IMR-90 (cell line): Measurements from ENCODE around the gene RAPGEFL1. TPM values are rescaled to one million over a fixed set of nuclear protein-coding genes. Genes with fewer than 3 reads are reported as not detected.

ENCODE experiments used
- ATAC-seq: fragments of 200-7000 bp; cut with Tn5 transposase; 2 replicates; pipeline ENCODE4 v1.9.1; 2020; ENCODE audit warnings: low read depth, mild to moderate bottlenecking, moderate library complexity
- BruUV-seq: library from RNA; stranded (reverse); fragments of 400-500 nt; replicated peaks from 2 replicates; lab custom pipeline; 2021; lab: Mats Ljungman, UMichigan
- CTCF ChIA-PET: fragments of 300-600 bp; formaldehyde crosslinking; extraction: SDS; loops from one replicate; lab custom pipeline; 2021; ENCODE audit warnings: antibody characterized with exemption; lab: Yijun Ruan, JAX
- POLR2A ChIA-PET: fragments of 300-600 bp; sonication (Branson Sonifier 250); formaldehyde crosslinking; loops from one replicate; lab custom pipeline; 2022; ENCODE audit warnings: antibody characterized with exemption; ENCODE audit not compliant: unreplicated experiment; lab: Charles Lee
- DNase-seq: peaks from one replicate; pipeline ENCODE4 v3.0.0; 2013
- H2AFZ ChIP-seq: replicated peaks from 2 replicates; pipeline ENCODE3; 2013; ENCODE audit warnings: low read length, mild to moderate bottlenecking; ENCODE audit not compliant: poor library complexity
- H2AK5ac ChIP-seq: 2 replicates; pipeline ENCODE4 v1.6.1; 2013; ENCODE audit warnings: low read depth, low read length, inconsistent platforms
- H2AK9ac ChIP-seq: replicated peaks from 2 replicates; pipeline ENCODE3; 2013; ENCODE audit warnings: mild to moderate bottlenecking, low read depth, low read length, moderate library complexity; ENCODE audit not compliant: poor library complexity
- H2BK120ac ChIP-seq: 2 replicates; pipeline ENCODE4 v1.6.1; 2013; ENCODE audit warnings: low read depth, low read length, inconsistent platforms
- H2BK15ac ChIP-seq: 3 replicates; pipeline ENCODE4 v1.6.1; 2013; ENCODE audit warnings: low read depth, low read length, inconsistent platforms
- H2BK20ac ChIP-seq: 2 replicates; pipeline ENCODE4 v1.6.1; 2013; ENCODE audit warnings: low read depth, mild to moderate bottlenecking, inconsistent platforms, low read length, moderate library complexity
- H2BK5ac ChIP-seq: 2 replicates; pipeline ENCODE4 v1.6.1; 2013; ENCODE audit warnings: mild to moderate bottlenecking, low read depth, low read length, inconsistent platforms; ENCODE audit not compliant: poor library complexity, severe bottlenecking
- H3K14ac ChIP-seq: replicated peaks from 2 replicates; pipeline ENCODE4 v1.6.1; 2013; ENCODE audit warnings: low read depth, low read length, inconsistent platforms
- H3K18ac ChIP-seq: 2 replicates; pipeline ENCODE4 v1.6.1; 2013; ENCODE audit warnings: low read depth, low read length, control low read depth
- H3K23ac ChIP-seq: 2 replicates; pipeline ENCODE4 v1.6.1; 2013; ENCODE audit warnings: low read depth, low read length, inconsistent platforms
- H3K27ac ChIP-seq: 2 replicates; pipeline ENCODE4 v1.5.1; 2013; ENCODE audit warnings: mild to moderate bottlenecking, control low read depth, low read length; ENCODE audit not compliant: insufficient read depth
- H3K27me3 ChIP-seq: 2 replicates; pipeline ENCODE4 v1.6.1; 2013; ENCODE audit warnings: low read length; ENCODE audit not compliant: control insufficient read depth, insufficient read depth
- H3K36me3 ChIP-seq: 2 replicates; pipeline ENCODE4 v1.6.1; 2013; ENCODE audit warnings: low read length, mixed read lengths; ENCODE audit not compliant: control insufficient read depth, insufficient read depth
- H3K4ac ChIP-seq: 2 replicates; pipeline ENCODE4 v1.6.1; 2013; ENCODE audit warnings: low read depth, low read length, inconsistent platforms
- H3K4me1 ChIP-seq: 2 replicates; pipeline ENCODE4 v1.6.1; 2013; ENCODE audit warnings: low read length, mixed read lengths; ENCODE audit not compliant: control insufficient read depth, insufficient read depth
- H3K4me2 ChIP-seq: 2 replicates; pipeline ENCODE4 v1.6.1; 2013; ENCODE audit warnings: low read depth, mild to moderate bottlenecking, control low read depth, low read length, moderate library complexity
- H3K4me3 ChIP-seq: 2 replicates; pipeline ENCODE4 v1.5.1; 2013; ENCODE audit warnings: low read depth, mild to moderate bottlenecking, control low read depth, low read length, moderate library complexity; ENCODE audit not compliant: insufficient read depth
- H3K56ac ChIP-seq: 2 replicates; pipeline ENCODE4 v1.6.1; 2013; ENCODE audit warnings: low read length, inconsistent platforms; ENCODE audit not compliant: insufficient read depth; ENCODE audit errors: extremely low read depth
- H3K79me1 ChIP-seq, 2 experiments: 2 replicates each; pipeline ENCODE4 v1.6.1; 2013; ENCODE audit warnings: low read length in 2 of 2, inconsistent platforms in 1 of 2, low read depth in 1 of 2
- H3K9ac ChIP-seq: 2 replicates; pipeline ENCODE4 v1.6.1; 2013; ENCODE audit warnings: low read depth, low read length, control low read depth
- H3K9me1 ChIP-seq: 2 replicates; pipeline ENCODE4 v1.6.1; 2013; ENCODE audit warnings: low read length, inconsistent platforms; ENCODE audit not compliant: insufficient read depth
- H3K9me3 ChIP-seq: 2 replicates; pipeline ENCODE4 v1.6.1; 2013; ENCODE audit warnings: low read length; ENCODE audit not compliant: control insufficient read depth, insufficient read depth
- H4K20me1 ChIP-seq: 2 replicates; pipeline ENCODE4 v1.6.1; 2013; ENCODE audit warnings: low read length, inconsistent platforms; ENCODE audit not compliant: insufficient read depth
- H4K5ac ChIP-seq: 2 replicates; pipeline ENCODE4 v1.6.1; 2013; ENCODE audit warnings: mild to moderate bottlenecking, low read depth, low read length, control low read depth
- H4K8ac ChIP-seq, 2 experiments: 2 replicates each; pipeline ENCODE4 v1.6.1; 2013; ENCODE audit warnings: low read depth in 2 of 2, low read length in 2 of 2, control low read depth in 1 of 2, inconsistent platforms in 1 of 2
- H4K91ac ChIP-seq: 2 replicates; pipeline ENCODE4 v1.6.1; 2013; ENCODE audit warnings: low read depth, low read length, inconsistent platforms; ENCODE audit not compliant: insufficient read depth
- BHLHE40 ChIP-seq: fragments of 150-350 bp; IDR thresholded peaks from 2 replicates; pipeline ENCODE4 v1.6.1; 2016; ENCODE audit warnings: mild to moderate bottlenecking, low read depth, low read length
- CEBPB ChIP-seq: IDR thresholded peaks from 2 replicates; pipeline ENCODE4 v1.6.1; 2012; ENCODE audit warnings: low read depth, low read length, improper control_type of control experiment
- CHD1 ChIP-seq: IDR thresholded peaks from 2 replicates; pipeline ENCODE4 v1.6.1; 2012; ENCODE audit warnings: low read depth, low read length, improper control_type of control experiment
- FOS ChIP-seq: fragments of 150-350 bp; IDR thresholded peaks from 2 replicates; pipeline ENCODE4 v1.6.1; 2016; ENCODE audit warnings: low read depth, low read length
- MAFK ChIP-seq: IDR thresholded peaks from 2 replicates; pipeline ENCODE4 v1.6.1; 2012; ENCODE audit warnings: low read depth, low read length, improper control_type of control experiment
- MAZ ChIP-seq: IDR thresholded peaks from 2 replicates; pipeline ENCODE4 v1.6.1; 2012; ENCODE audit warnings: low read depth, mild to moderate bottlenecking, low read length, improper control_type of control experiment, moderate library complexity, borderline replicate concordance
- MXI1 ChIP-seq: IDR thresholded peaks from 2 replicates; pipeline ENCODE4 v1.6.1; 2012; ENCODE audit warnings: low read depth, mild to moderate bottlenecking, low read length, moderate library complexity, borderline replicate concordance
- NFE2L2 ChIP-seq: fragments of 150-350 bp; IDR thresholded peaks from 2 replicates; pipeline ENCODE4 v1.6.1; 2016; ENCODE audit warnings: low read depth, mild to moderate bottlenecking, low read length
- POLR2A ChIP-seq: IDR thresholded peaks from 2 replicates; pipeline ENCODE4 v1.6.1; 2012; ENCODE audit warnings: mild to moderate bottlenecking, low read depth, low read length
- RAD21 ChIP-seq: IDR thresholded peaks from 2 replicates; pipeline ENCODE4 v1.6.1; 2012; ENCODE audit warnings: low read length, improper control_type of control experiment
- RCOR1 ChIP-seq: IDR thresholded peaks from 2 replicates; pipeline ENCODE4 v1.6.1; 2012; ENCODE audit warnings: mild to moderate bottlenecking, low read length, improper control_type of control experiment; ENCODE audit not compliant: insufficient replicate concordance
- RFX5 ChIP-seq: IDR thresholded peaks from 2 replicates; pipeline ENCODE4 v1.8.0; 2012; ENCODE audit warnings: low read depth, mild to moderate bottlenecking, low read length, moderate library complexity
- SMC3 ChIP-seq: fragments of 150-350 bp; IDR thresholded peaks from 2 replicates; pipeline ENCODE4 v1.6.1; 2016; ENCODE audit warnings: low read depth, mild to moderate bottlenecking, antibody characterized with exemption, low read length, moderate library complexity
- WGBS, 2 experiments: methylation state at CpG; one replicate each; pipeline versions ENCODE4 v1.1.5 to v1.1.7; 2013; ENCODE audit warnings: missing lambda C conversion rate in 2 of 2; ENCODE audit not compliant: insufficient read length in 1 of 2; ENCODE audit errors: extremely low coverage in 2 of 2; 5-methylcytosine and 5-hydroxymethylcytosine counted together
- dilution Hi-C: fragments of 300-500 bp; cut with HindIII; formaldehyde crosslinking; loops from one replicate; pipeline ENCODE4 v1.14.3; 2018; ENCODE audit warnings: low sequenced_read_pairs; ENCODE audit not compliant: unreplicated experiment
- in situ Hi-C: fragments of 300-500 bp; cut with MboI; formaldehyde crosslinking; loops from 3 replicates; pipeline ENCODE4 v1.14.3; 2019; ENCODE audit warnings: low sequenced_read_pairs, inconsistent platforms, mixed read lengths
- intact Hi-C: fragments of 100-400 bp; cut with micrococcal nuclease; formaldehyde crosslinking; loops from 2 replicates; pipeline ENCODE4 v1.10.0; 2022
- polyA plus RNA-seq, 3 experiments: library from polyadenylated mRNA; depleted of rRNA; stranded (reverse); fragments of >200 nt; gene quantifications; 2 replicates each; pipeline ENCODE4 v1.2.3, GENCODE V29; 2012; ENCODE audit warnings: low replicate concordance in 1 of 3
- total RNA-seq: library from RNA; depleted of rRNA; stranded (reverse); fragments of >200 nt; gene quantifications from 2 replicates; pipeline ENCODE4 v1.2.3, GENCODE V29; 2012
- TF ChIP-seq, protein P1 (sequence below): conservative IDR thresholded peaks from 2 replicates; pipeline ENCODE4 v1.5.1; 2012; ENCODE audit warnings: mild to moderate bottlenecking, low read depth, low read length, improper control_type of control experiment
- TF ChIP-seq, protein P2 (sequence below): fragments of 150-350 bp; IDR thresholded peaks from 2 replicates; pipeline ENCODE4 v1.6.1; 2016; ENCODE audit warnings: low read depth, mild to moderate bottlenecking, low read length, moderate library complexity, borderline replicate concordance
- TF ChIP-seq, protein P3 (sequence below): fragments of 150-350 bp; IDR thresholded peaks from 2 replicates; pipeline ENCODE4 v1.6.1; 2017; ENCODE audit warnings: mild to moderate bottlenecking, antibody characterized with exemption, low read length, low read depth

RAPGEFL1 gene
- total and polyA plus RNA-seq, 2 of the 4 experiments (the other 2 are of a cell fraction), result 0.54 to 5.6 TPM

DNA sequence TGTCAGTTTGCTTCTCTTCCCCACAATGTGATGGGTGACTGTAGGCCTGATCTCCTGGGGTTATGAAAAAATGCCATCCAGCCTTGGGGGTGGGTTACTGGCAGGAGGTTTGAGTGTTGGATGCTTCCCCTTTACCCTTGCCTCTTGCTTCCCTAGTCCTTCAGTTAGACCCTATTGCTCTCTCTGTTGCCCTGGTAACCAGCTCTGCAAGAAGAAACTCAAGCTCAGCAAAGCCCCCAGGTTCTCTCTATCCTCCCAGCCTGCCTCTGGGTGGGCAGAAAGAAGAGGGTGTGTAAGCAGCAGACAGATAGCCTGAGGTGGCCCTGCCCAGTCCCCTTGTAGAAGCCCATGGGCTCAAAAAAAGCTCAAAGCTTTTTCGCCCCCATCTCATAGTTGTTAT lies 2.8 kb upstream of the RAPGEFL1 start:
- Histone ChIP-seq H3K27me3 (no peaks in the 10 kb centered on the region), H2BK20ac (no peak overlapping the region), H3K9me3 (no peaks in the 10 kb centered on the region), H2BK120ac (no peak overlapping the region), H3K9ac (no peak overlapping the region), H3K4ac (no peak overlapping the region), H4K91ac (no peak overlapping the region), H3K18ac (no peak overlapping the region), H3K9me1 (peaks cover 8% of the 10 kb centered on the region; the same call in 1 of the 2 replicates), H3K56ac (no peak overlapping the region), H2AK9ac (no peak overlapping the region), H4K8ac (no peak overlapping the region), H3K14ac (no peak overlapping the region), H2AK5ac (no peak overlapping the region), H3K4me3 (no peak overlapping the region), H4K20me1 (peaks cover 14% of the 10 kb centered on the region), H3K36me3 (peaks cover 44% of the 10 kb centered on the region), H3K23ac (no peak overlapping the region), H4K5ac (no peak overlapping the region), H2BK5ac (no peak overlapping the region), H3K27ac (no peak overlapping the region), H3K79me1 (peaks cover 14 to 34% of the 10 kb centered on the region in 2 experiments), H3K4me2 (no peak overlapping the region), H2BK15ac (no peak overlapping the region), H2AFZ (no peak overlapping the region), H3K4me1 (peaks cover 9% of the 10 kb centered on the region)
- no peak for TF ChIP-seq CHD1
- no peak for TF ChIP-seq POLR2A
- TF ChIP-seq, protein P1, sequence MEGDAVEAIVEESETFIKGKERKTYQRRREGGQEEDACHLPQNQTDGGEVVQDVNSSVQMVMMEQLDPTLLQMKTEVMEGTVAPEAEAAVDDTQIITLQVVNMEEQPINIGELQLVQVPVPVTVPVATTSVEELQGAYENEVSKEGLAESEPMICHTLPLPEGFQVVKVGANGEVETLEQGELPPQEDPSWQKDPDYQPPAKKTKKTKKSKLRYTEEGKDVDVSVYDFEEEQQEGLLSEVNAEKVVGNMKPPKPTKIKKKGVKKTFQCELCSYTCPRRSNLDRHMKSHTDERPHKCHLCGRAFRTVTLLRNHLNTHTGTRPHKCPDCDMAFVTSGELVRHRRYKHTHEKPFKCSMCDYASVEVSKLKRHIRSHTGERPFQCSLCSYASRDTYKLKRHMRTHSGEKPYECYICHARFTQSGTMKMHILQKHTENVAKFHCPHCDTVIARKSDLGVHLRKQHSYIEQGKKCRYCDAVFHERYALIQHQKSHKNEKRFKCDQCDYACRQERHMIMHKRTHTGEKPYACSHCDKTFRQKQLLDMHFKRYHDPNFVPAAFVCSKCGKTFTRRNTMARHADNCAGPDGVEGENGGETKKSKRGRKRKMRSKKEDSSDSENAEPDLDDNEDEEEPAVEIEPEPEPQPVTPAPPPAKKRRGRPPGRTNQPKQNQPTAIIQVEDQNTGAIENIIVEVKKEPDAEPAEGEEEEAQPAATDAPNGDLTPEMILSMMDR, result no peak
- no peak for TF ChIP-seq SMC3
- no peak for TF ChIP-seq MXI1
- no peak for TF ChIP-seq FOS
- no peak for TF ChIP-seq MAZ
- TF ChIP-seq RAD21, result no peak
- TF ChIP-seq NFE2L2, result no peak
- TF ChIP-seq, protein P2, sequence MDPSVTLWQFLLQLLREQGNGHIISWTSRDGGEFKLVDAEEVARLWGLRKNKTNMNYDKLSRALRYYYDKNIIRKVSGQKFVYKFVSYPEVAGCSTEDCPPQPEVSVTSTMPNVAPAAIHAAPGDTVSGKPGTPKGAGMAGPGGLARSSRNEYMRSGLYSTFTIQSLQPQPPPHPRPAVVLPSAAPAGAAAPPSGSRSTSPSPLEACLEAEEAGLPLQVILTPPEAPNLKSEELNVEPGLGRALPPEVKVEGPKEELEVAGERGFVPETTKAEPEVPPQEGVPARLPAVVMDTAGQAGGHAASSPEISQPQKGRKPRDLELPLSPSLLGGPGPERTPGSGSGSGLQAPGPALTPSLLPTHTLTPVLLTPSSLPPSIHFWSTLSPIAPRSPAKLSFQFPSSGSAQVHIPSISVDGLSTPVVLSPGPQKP, result no peak
- no peak for TF ChIP-seq CEBPB
- no peak for TF ChIP-seq RCOR1
- no peak for TF ChIP-seq RFX5
- TF ChIP-seq BHLHE40, result no peak
- TF ChIP-seq MAFK, result no peak
- TF ChIP-seq, protein P3, sequence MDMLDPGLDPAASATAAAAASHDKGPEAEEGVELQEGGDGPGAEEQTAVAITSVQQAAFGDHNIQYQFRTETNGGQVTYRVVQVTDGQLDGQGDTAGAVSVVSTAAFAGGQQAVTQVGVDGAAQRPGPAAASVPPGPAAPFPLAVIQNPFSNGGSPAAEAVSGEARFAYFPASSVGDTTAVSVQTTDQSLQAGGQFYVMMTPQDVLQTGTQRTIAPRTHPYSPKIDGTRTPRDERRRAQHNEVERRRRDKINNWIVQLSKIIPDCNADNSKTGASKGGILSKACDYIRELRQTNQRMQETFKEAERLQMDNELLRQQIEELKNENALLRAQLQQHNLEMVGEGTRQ, result no peak
- ATAC-seq (no peak), DNase-seq (no peak)
- CTCF ChIA-PET, result interaction anchor here (1.4 kb wide), 1 partner anchor 61 kb away, joined by 5 read pairs; no protein-coding TSS in a partner anchor
- no TSS peak for BruUV-seq
- intact Hi-C loops, result no loop called here
- dilution Hi-C loops, result no loop called here
- POLR2A ChIA-PET, result no interaction called here
- in situ Hi-C loops, result no loop called here
- WGBS, 2 experiments, result 100% methylated on average over 1 of the region's 1 CpG; no CpG with 5 or more reads in 1 of the 2 experiments
